Right lobe of liver (tissue), 4 donors: ENCODE data around the gene RTP2.

ENCODE experiments used
- CTCF ChIP-seq, 4 donors: fragments of 200-600 bp in 3 of 4; fragments of 450-650 bp in 1 of 4; IDR thresholded peaks; one replicate each; pipeline versions ENCODE4 v1.5.1 to v1.8.0; 2016 to 2022; ENCODE audit warnings: antibody characterized with exemption in 4 of 4, mild to moderate bottlenecking in 2 of 4
- POLR2A ChIP-seq: fragments of 450-650 bp; IDR thresholded peaks from one replicate; pipeline ENCODE4 v1.6.1; 2017; ENCODE audit warnings: antibody characterized with exemption, mild to moderate bottlenecking
- donor health status: DM: no; HTN: no; CAD: no.
- donor health status: DM: no; HTN: no; CAD: no.
- donor health status: DM: no; HTN: yes; CAD: no.

- TF ChIP-seq CTCF (IDR thresholded peaks at IDR 0.05) (peak; percentile 89 to 95 (median 92)), POLR2A (no peak)
Measured at GRCh38 chr3:187740421-187741399, 38.4 kb upstream of the RTP2 start.
